ENCODE data around the gene LTB4R2. TPM values are rescaled to one million over a fixed set of nuclear protein-coding genes. Genes with fewer than 3 reads are reported as not detected.
"Not testable (repeated sequence)": the region's sequence is repeated elsewhere in the genome, so short reads cannot be mapped to it uniquely, and the experiment has no call there.

Gene LTB4R2
- total RNA-seq, 2 donors from 2014 or later = 13.7 to 27.1 TPM

DNA sequence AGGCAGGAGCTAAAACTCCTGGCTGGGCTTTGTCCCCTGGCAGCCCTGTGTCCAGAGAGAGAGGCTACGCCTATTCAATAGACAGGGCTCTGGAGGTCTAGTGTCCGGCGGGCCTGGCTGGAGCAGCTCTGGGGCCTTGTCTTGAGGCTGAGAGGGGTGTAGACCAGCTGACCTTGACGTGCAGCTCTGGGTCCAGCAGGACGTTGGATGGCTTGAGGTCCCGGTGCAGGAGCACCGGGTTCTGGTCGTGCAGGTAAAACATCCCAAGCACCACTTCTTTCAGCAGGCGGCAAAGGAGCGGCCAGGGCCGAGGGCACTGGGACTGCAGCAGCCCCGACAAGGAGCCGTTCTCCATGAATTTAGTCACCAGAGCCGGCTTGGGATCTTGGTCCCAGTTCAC, 28.9 kb downstream of the LTB4R2 start:
- ATAC-seq (no peak), DNase-seq (ENCODE audit: low spot score) (no peak)
- peak overlapping the region; percentile 85 for H3K4me3 Mint-ChIP-seq
- peaks cover 28 to 32% of the 10 kb centered on the region in 2 donors for H3K4me1 Mint-ChIP-seq (ENCODE audit: low read depth in 2 of 2)
- peaks cover 10 to 23% of the 10 kb centered on the region in 2 donors for H3K27me3 Mint-ChIP-seq
- H3K36me3 Mint-ChIP-seq = peaks cover 6% of the 10 kb centered on the region
- no peaks in the 10 kb centered on the region for H3K9me3 Mint-ChIP-seq
- no peak overlapping the region for H3K27ac Mint-ChIP-seq

DNA sequence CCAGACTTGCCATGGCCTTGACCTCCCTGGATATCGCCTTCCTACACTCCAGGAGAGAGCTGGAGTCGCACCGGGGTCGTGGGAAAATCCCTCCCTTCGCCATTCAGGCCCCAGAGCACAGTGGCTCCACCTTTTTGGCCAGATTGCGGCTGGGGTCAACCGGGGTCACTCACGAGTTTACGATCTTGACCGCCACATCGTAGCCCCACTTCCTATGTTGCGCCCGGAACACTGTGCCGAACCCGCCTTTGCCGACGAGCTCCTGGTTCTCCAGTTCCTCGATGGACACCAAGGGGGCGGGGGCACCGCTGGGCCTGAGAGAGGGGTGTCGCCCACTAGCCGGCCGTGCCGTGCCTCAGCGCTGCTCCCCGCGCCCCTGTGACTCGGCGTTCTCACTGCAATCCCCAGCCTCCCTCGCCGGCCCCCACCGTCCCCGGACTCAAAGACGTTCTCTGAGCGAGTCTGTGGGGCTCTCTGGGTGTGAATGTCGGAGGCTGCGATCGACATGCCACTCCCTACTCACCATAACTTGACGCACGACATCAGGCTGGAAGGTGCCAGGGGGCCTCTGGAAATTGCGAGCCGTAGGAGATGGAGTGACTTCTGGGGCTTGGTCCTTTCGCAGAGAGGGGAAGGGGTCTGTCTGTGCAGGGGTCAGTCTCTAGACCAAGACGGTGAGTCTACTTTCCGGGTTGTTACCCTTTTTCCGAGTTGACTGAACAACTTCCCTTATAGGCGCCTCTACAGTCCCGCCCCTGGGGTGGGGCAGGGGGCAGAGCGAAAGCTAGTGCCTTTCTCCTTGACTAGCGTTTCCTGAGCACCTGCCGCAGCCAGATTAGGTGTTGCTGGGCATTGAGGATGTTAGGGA, 29.6 kb downstream of the LTB4R2 start, which contains the start of gene RIPK3:
Gene RIPK3 (minus strand): TSS at position 708 of the 868 bp plus-strand sequence. CDS start 165 bp downstream, at position 543.
- Mint-ChIP-seq H3K27ac (peak within 1 kb of the TSS in 1 of 2 donors; percentile 77), H3K36me3 (peaks cover 6% of the 10 kb centered on the region), H3K27me3 (peaks cover 12 to 27% of the 10 kb centered on the region in 2 donors), H3K4me1 (ENCODE audit: low read depth in 2 of 2) (peaks cover 28 to 32% of the 10 kb centered on the region in 2 donors), H3K4me3 (peak within 1 kb of the TSS; percentile 85), H3K9me3 (no peaks in the 10 kb centered on the region)
- DNase-seq (ENCODE audit: low spot score) (no peak), ATAC-seq (peak; percentile 82 to 85)

DNA sequence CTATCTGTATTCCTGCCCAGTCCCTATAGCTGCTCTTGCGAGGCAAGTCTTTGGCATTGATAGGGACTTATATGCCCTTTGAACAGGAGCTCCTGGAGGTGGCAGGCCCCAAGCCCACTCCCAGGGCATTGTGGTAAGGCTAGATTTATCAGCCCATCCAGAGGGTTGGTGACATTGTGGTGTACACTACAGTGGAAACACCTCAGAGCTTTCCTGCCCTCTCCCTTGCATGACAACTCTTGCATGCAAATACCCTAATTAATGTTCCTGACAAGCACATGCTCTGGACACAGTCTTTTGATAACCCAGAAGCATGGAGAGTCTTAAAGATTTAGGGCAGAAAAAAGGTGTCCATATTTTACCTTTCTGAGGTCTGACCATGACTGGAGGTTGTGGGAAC, 30.7 kb downstream of the LTB4R2 start:
- no peak overlapping the region for H3K4me3 Mint-ChIP-seq

DNA sequence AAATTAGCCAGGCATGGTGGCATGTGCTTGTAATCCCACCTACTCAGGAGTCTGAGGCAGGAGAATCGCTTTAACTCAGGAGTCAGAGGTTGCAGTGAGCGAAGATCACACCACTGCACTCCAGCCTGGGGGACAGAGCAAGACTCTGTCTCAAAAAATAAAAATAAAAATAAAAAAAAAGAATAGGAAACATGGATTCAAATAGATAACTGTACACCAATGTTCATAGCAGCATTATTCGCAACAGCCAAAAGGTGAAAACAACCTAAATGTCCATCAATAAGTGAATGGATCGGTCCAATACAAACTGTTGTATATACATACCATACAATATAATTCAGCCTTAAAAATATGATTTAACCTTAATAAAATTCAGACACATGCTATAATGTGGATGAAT, 32.9 kb downstream of the LTB4R2 start:
- Mint-ChIP-seq H3K4me3 (no peak overlapping the region), H3K27me3 (peaks cover 12 to 19% of the 10 kb centered on the region in 2 donors), H3K9me3 (no peaks in the 10 kb centered on the region), H3K36me3 (no peaks in the 10 kb centered on the region), H3K27ac (no peak overlapping the region), H3K4me1 (ENCODE audit: low read depth in 2 of 2) (peaks cover 18 to 22% of the 10 kb centered on the region in 2 donors)
- no peak for DNase-seq (ENCODE audit: low spot score)
- ATAC-seq = no peak

More for the DNA sequence above, 30.7 kb downstream of the LTB4R2 start:
- H3K4me1 Mint-ChIP-seq (ENCODE audit: low read depth in 2 of 2) = peaks cover 20 to 24% of the 10 kb centered on the region in 2 donors
- peaks cover 12 to 19% of the 10 kb centered on the region in 2 donors for H3K27me3 Mint-ChIP-seq
- H3K9me3 Mint-ChIP-seq = no peaks in the 10 kb centered on the region
- H3K27ac Mint-ChIP-seq = no peak overlapping the region
- ATAC-seq (no peak), DNase-seq (ENCODE audit: low spot score) (no peak)
- peaks cover 6% of the 10 kb centered on the region for H3K36me3 Mint-ChIP-seq

DNA sequence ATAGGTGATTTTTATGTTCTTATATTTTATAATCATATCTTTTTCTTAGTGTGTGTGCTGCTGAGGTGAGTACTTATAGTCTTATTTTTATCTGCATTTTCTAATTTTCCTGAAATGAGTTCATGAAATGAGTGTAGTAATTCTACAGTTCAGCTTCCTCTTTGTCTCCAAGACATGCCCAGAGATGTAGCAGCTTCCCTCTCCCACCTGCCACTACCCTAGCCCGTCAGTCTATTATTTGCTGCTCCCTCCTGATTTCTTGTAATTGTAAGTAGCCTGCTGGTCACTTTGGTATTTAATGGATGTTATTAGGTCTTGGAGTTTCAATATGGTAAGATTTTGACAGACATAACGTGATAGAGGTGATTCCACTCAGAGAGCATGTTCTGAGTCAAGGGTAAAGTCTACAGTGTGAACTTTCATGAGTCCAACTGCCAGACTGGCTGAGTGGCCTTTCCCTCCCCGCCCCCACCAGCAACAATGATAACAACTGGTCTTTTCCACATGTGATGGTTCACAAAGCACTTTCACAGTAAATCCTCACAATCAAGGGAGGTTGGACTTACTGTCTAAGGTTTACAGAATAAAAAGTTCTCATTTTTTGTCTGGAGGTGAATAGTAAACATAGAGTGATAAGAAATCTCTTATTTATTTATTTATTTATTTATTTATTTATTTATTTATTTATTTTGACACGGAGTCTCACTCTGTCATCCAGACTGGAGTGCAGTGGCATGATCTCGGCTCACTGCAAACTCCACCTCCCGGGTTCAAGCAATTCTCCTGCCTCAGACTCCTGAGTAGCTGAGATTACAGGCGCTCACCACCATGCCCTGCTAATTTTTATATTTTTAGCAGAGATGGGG, 34.1 kb downstream of the LTB4R2 start:
- Mint-ChIP-seq H3K4me1 (ENCODE audit: low read depth in 2 of 2) (peaks cover 10 to 13% of the 10 kb centered on the region in 2 donors), H3K27me3 (peaks cover 12 to 27% of the 10 kb centered on the region in 2 donors), H3K36me3 (no peaks in the 10 kb centered on the region), H3K27ac (no peak overlapping the region), H3K9me3 (no peaks in the 10 kb centered on the region), H3K4me3 (no peak overlapping the region)
- ATAC-seq = no peak
- no peak for DNase-seq (ENCODE audit: low spot score)

DNA sequence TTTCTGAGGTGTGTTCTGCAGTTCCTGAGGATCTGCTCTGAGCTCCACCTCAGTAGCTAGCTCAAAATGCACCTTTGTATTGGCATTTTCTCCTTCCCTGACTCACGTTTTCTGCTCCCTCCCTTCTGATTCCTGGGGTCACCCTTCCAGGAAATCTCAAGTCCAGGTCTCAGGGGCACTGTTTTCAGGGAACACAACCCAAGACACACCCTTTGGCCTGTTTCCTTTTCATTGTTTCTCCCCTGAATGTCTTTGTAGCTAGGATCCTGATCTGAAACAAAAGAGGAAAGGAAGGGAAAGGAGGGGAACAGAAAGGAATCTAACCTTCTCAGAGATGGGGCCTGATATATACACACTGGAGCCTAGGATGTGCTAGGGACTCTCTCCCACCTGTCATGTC, 37.2 kb downstream of the LTB4R2 start:
- Mint-ChIP-seq H3K9me3 (no peaks in the 10 kb centered on the region), H3K27ac (no peak overlapping the region), H3K36me3 (no peaks in the 10 kb centered on the region), H3K4me3 (no peak overlapping the region), H3K27me3 (peaks cover 23 to 48% of the 10 kb centered on the region in 2 donors), H3K4me1 (ENCODE audit: low read depth in 2 of 2) (no peaks in the 10 kb centered on the region)
- DNase-seq (ENCODE audit: low spot score) (no peak), ATAC-seq (no peak)

DNA sequence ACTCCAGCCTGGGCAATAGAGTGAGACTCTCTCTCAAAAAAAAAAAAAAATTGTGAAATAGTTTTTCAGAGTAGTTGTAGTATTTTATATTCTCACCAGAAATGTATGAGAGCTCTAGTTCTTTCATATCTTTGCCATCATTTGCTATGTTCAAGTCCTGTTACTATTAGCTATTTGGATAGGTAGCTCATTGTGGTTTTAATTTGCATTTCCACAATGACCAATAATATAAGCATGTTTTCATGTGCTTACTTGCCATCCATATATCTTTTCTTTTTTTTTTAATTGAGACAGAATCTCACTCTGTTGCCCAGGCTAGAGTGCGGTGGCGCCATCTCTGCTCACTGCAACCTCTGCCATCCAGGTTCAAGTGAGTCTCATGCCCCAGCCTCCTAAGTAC, 38.2 kb downstream of the LTB4R2 start:
- no peak for DNase-seq (ENCODE audit: low spot score)
- Mint-ChIP-seq H3K9me3 (no peaks in the 10 kb centered on the region), H3K36me3 (no peaks in the 10 kb centered on the region), H3K4me1 (ENCODE audit: low read depth in 2 of 2) (no peaks in the 10 kb centered on the region), H3K27ac (no peak overlapping the region), H3K27me3 (peaks cover 25 to 51% of the 10 kb centered on the region in 2 donors), H3K4me3 (no peak overlapping the region)
- ATAC-seq = no peak

DNA sequence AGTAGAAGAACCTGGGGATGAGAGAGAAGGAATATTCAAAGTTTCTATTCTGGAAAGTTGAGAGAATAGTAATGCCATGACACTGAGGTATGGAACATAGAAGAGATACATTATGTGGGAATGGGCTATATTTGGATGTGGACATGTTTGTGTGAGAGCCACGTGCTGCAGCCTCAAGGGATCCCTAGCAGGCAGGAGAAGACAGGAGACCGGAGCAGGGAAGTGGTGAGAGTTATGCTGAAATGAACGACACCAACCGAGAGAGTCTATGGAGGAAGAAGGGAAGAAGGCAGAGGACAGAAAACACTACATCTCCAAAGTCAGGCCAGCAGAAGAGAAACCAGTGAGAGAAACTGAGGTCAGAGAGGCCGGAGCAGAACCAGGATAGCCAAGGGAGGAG, 39.8 kb downstream of the LTB4R2 start:
- Mint-ChIP-seq H3K4me3 (no peak overlapping the region), H3K27ac (no peak overlapping the region), H3K36me3 (no peaks in the 10 kb centered on the region), H3K4me1 (ENCODE audit: low read depth in 2 of 2) (peaks cover 0 to 3% of the 10 kb centered on the region in 2 donors), H3K9me3 (no peaks in the 10 kb centered on the region), H3K27me3 (peaks cover 30 to 53% of the 10 kb centered on the region in 2 donors)
- ATAC-seq (no peak), DNase-seq (ENCODE audit: low spot score) (no peak)

DNA sequence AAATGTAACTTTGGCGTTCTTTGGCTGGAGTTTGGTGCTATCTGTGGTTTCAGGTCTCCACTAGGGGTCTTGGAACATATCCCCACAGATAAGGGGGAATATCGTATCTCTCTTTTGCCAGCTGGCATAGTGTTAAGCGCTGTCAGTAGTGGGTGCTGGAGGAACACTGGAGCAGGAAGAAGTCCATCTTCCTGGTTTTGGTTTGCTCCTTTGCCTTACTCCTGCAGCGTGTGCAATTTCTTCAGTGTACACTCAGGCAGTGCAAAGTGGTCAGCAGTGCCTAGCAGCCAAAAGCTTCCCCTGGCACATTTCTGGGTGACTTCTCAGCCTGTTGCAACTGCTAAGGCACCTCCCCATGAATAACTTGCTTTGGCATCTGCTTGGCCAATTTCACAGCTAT, 41.6 kb downstream of the LTB4R2 start:
- H3K4me1 Mint-ChIP-seq (ENCODE audit: low read depth in 2 of 2) = peaks cover 0 to 3% of the 10 kb centered on the region in 2 donors
- no peaks in the 10 kb centered on the region for H3K36me3 Mint-ChIP-seq
- no peaks in the 10 kb centered on the region for H3K9me3 Mint-ChIP-seq
- peaks cover 25 to 53% of the 10 kb centered on the region in 2 donors for H3K27me3 Mint-ChIP-seq
- DNase-seq (ENCODE audit: low spot score) (no peak), ATAC-seq (no peak)
- no peak overlapping the region for H3K27ac Mint-ChIP-seq
- H3K4me3 Mint-ChIP-seq = no peak overlapping the region

DNA sequence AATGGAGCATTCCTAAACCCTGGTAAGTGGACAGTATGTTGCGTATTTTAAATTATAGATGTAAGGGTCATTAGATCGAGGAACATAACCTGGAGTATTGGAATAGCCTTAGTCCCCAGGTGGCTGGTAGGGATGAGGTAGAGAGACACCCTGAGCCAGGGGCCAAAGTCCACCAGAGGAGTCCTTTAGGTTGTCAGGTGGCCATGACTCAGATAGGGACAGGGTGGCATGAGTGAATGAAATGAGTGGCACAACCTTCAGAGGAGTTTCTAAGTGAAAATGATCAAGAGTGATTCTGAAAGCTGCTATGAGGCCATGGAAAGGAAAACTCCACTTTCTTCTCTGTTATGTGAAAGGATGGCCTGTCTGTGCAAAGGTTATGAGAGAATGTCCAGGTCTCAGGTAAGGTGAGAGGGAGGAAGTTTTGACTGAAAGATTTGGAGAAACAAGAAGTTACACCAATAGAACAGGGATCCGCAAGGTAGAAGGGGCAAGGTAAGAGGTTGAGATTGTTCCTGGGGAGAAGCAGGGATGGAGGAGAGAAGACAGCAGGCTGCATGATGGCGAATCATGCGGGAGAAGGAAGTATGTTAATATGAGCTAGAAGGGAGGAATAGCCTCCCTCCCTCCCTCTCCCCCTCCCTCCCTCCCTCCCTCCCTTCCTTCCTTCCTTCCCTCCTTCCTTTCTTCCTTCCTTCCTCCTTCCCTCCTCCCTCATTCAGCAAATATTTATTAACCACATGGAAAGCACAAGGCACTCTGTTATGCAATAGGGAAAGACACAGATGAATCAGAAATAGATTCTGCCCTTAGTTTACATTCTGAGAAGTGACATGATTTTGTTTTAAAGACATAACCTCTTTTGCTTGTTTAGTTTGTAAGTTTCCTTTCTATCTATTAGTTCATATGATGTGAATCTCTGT, 43.9 kb downstream of the LTB4R2 start:
- ATAC-seq = no peak
- no peak overlapping the region for H3K4me3 Mint-ChIP-seq
- H3K27ac Mint-ChIP-seq = no peak overlapping the region
- no peaks in the 10 kb centered on the region for H3K9me3 Mint-ChIP-seq
- H3K27me3 Mint-ChIP-seq = peaks cover 28 to 46% of the 10 kb centered on the region in 2 donors
- peaks cover 0 to 3% of the 10 kb centered on the region in 2 donors for H3K4me1 Mint-ChIP-seq (ENCODE audit: low read depth in 2 of 2)
- DNase-seq (ENCODE audit: low spot score) = no peak
- no peaks in the 10 kb centered on the region for H3K36me3 Mint-ChIP-seq

DNA sequence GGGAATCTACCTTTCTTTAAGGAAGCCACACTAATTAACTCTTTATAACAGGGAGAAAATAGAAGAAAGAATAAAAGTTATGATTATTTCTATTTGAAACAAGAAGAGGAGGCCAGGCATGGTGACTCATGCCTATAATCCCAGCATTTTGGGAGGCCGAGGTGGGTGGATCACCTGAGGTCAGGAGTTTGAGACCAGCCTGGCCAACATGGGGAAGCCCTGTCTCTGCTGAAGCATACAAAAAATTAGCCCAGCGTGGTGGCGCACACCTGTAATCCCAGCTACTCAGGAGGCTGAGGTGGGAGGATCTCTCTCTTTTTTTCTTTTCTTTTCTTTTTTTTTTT, 44.5 kb downstream of the LTB4R2 start:
- not testable (repeated sequence) for H3K36me3 Mint-ChIP-seq; H3K4me1 Mint-ChIP-seq (ENCODE audit: low read depth in 2 of 2); H3K9me3 Mint-ChIP-seq; ATAC-seq; H3K27ac Mint-ChIP-seq; DNase-seq (ENCODE audit: low spot score); H3K4me3 Mint-ChIP-seq
- peaks cover 26 to 40% of the 10 kb centered on the region in 2 donors for H3K27me3 Mint-ChIP-seq

DNA sequence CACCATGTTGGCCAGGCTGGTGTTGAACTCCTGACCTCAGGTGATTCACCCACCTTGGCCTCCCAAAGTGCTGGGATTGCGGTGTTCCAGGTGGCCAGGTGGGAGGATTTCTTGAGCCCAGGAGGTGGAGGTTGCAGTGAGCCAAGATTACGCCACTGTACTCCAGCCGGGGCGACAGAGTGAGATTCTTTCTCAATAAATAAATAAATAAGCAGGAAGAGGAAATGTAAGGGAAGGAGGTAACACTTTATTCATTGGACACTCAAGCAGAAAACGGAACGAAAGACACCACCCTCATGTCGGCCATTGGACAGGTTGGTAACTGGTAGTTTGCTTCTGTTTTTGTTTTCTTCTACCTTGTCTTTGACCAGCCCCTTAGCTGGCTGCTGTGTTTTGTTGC, 45.1 kb downstream of the LTB4R2 start:
- H3K4me1 Mint-ChIP-seq (ENCODE audit: low read depth in 2 of 2) = peaks cover 0 to 3% of the 10 kb centered on the region in 2 donors
- H3K27ac Mint-ChIP-seq = no peak overlapping the region
- peaks cover 20 to 35% of the 10 kb centered on the region in 2 donors for H3K27me3 Mint-ChIP-seq
- ATAC-seq (no peak), DNase-seq (ENCODE audit: low spot score) (no peak)
- no peaks in the 10 kb centered on the region for H3K36me3 Mint-ChIP-seq
- no peaks in the 10 kb centered on the region for H3K9me3 Mint-ChIP-seq
- H3K4me3 Mint-ChIP-seq = no peak overlapping the region

DNA sequence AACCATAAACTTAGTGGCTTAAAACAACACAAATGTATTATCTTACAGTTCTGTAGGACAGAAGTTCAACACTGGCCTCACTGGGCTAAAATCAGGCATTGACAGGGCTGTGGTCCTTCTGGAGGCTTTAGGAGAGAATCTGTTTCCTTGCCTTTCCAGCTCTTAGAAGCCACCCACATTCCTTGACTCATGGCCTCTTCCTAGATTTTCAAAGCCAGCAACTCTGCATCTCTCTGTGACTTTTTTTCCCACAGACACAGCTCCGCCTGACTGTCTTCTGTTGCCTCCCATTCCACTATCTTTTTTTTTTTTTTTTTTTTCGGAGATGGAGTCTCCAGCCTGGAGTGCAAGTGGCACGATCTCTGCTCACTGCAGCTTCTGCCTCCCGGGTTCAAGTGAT, 46.3 kb downstream of the LTB4R2 start:
- no peak overlapping the region for H3K27ac Mint-ChIP-seq
- H3K4me3 Mint-ChIP-seq = no peak overlapping the region
- peaks cover 0 to 3% of the 10 kb centered on the region in 2 donors for H3K4me1 Mint-ChIP-seq (ENCODE audit: low read depth in 2 of 2)
- H3K36me3 Mint-ChIP-seq = no peaks in the 10 kb centered on the region
- no peaks in the 10 kb centered on the region for H3K9me3 Mint-ChIP-seq
- no peak for ATAC-seq
- peaks cover 17 to 36% of the 10 kb centered on the region in 2 donors for H3K27me3 Mint-ChIP-seq
- DNase-seq (ENCODE audit: low spot score) = no peak

Measured in natural killer cell treated with Interleukin-12 subunit alpha and Interleukin-12 subunit beta and Interleukin-15 and Interleukin-18, amount 100 ng/mL, for 72 hours (primary cell).